Measurements from ENCODE around the gene FAM200A. TPM values are rescaled to one million over a fixed set of nuclear protein-coding genes. Genes with fewer than 3 reads are reported as not detected.
A peak's percentile ranks its signal among the peaks of the same experiment; 100 is the strongest.
"Not testable (repeated sequence)": the region's sequence is repeated elsewhere in the genome, so short reads cannot be mapped to it uniquely, and the experiment has no call there.

Gene FAM200A
- polyA plus RNA-seq, 4 donors, result 2.2 to 10.6 (median 3.9) TPM

DNA sequence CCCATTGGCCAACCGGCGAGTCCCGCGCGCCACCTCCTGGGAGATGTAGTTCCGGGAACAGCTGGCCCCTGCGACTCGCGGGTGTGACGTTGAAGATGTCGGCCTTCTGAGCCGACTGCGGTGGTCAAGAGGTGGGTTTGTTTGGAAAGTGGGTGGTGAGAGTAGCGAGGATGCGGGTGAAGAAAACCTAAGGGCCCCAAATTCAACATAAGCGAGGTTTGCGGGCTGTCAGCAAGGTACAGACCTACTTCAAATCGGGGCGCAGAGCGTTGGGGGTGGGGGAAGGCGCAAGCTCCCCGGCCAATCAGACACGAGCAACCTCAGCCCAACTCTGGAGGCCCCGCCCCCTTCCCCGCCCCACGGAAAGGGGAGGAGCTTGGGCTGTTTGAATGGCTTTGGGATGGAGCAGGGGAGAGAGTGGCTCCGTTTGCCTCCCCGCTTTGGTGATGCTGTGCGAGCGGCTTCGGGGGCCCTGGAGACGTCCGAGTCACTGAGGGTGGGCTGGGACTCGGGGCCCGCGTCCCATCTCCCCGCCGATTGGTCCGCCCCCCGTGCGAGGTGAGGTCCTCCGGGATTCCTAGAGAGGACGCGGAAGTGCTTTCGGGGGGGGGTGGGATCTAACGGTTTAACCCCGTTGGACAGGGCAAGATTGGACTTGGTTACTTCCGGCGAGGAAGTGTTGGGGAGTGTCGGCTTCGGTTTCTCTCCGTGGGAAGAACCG, 47.2 kb downstream of the FAM200A start, which contains the start of gene ZKSCAN5:
Gene ZKSCAN5, plus strand, starts transcription at position 60 of the 721 bp plus-strand sequence. CDS start 1,383 bp downstream, outside the sequence.
- peaks cover 2 to 10% (median 10%) of the 10 kb centered on the region in 3 donors for H3K4me1 ChIP-seq (ENCODE audit: control insufficient read depth in 3 of 3, insufficient read depth in 2 of 3, low read depth in 1 of 3, low read length in 2 of 3)
- WGBS, 3 donors, result 0 to 1% (median 1%) methylated on average over 44 to 53 of the region's 53 CpGs
- DNase-seq (peak; percentile 98 to 100), FAIRE-seq (no peak)
- H3K9me3 ChIP-seq (ENCODE audit: control insufficient read depth in 2 of 2, insufficient read depth in 1 of 2, low read depth in 1 of 2, low read length in 1 of 2), result no peaks in the 10 kb centered on the region
- peak within 1 kb of the TSS; percentile 77 to 90 (median 82) for H3K4me3 ChIP-seq (ENCODE audit: low read depth in 1 of 3, low read length in 3 of 3)
- H3K27ac ChIP-seq (ENCODE audit: low read depth in 1 of 3, low read length in 2 of 3), result peak within 1 kb of the TSS; percentile 76 to 97 (median 90)
- peaks cover 0 to under 1% (median 0%) of the 10 kb centered on the region in 3 donors for H3K36me3 ChIP-seq (ENCODE audit: control insufficient read depth in 3 of 3, insufficient read depth in 2 of 3, low read depth in 1 of 3, low read length in 3 of 3)
- no peaks in the 10 kb centered on the region for H3K27me3 ChIP-seq (ENCODE audit: control insufficient read depth in 3 of 3, insufficient read depth in 3 of 3, low read length in 3 of 3)

- Histone ChIP-seq H3K27ac (ENCODE audit: low read depth in 1 of 3, low read length in 2 of 3) (peak overlapping the region; percentile 76 to 97 (median 90)), H3K4me1 (ENCODE audit: control insufficient read depth in 3 of 3, insufficient read depth in 2 of 3, low read depth in 1 of 3, low read length in 2 of 3) (peaks cover 2 to 10% (median 10%) of the 10 kb centered on the region in 3 donors), H3K36me3 (ENCODE audit: control insufficient read depth in 3 of 3, insufficient read depth in 2 of 3, low read depth in 1 of 3, low read length in 3 of 3) (no peaks in the 10 kb centered on the region), H3K27me3 (ENCODE audit: control insufficient read depth in 3 of 3, insufficient read depth in 3 of 3, low read length in 3 of 3) (no peaks in the 10 kb centered on the region), H3K4me3 (ENCODE audit: low read depth in 1 of 3, low read length in 3 of 3) (peak overlapping the region in 2 of 3 donors; percentile 82 to 90), H3K9me3 (ENCODE audit: control insufficient read depth in 2 of 2, insufficient read depth in 1 of 2, low read depth in 1 of 2, low read length in 1 of 2) (no peaks in the 10 kb centered on the region)
- WGBS, 3 donors, result 8 to 10% (median 9%) methylated on average over 15 to 19 of the region's 19 CpGs
- no peak for DNase-seq
- FAIRE-seq, result no peak
Measured at GRCh38 chr7:99504281-99504602, 47.7 kb downstream of the FAM200A start.

- not testable (repeated sequence) for H3K9me3 ChIP-seq (ENCODE audit: control insufficient read depth in 2 of 2, insufficient read depth in 1 of 2, low read depth in 1 of 2, low read length in 1 of 2); DNase-seq; H3K4me3 ChIP-seq (ENCODE audit: low read depth in 1 of 3, low read length in 3 of 3); H3K27ac ChIP-seq (ENCODE audit: low read depth in 1 of 3, low read length in 2 of 3); H3K27me3 ChIP-seq (ENCODE audit: control insufficient read depth in 3 of 3, insufficient read depth in 3 of 3, low read length in 3 of 3); FAIRE-seq
- H3K4me1 ChIP-seq (ENCODE audit: control insufficient read depth in 3 of 3, insufficient read depth in 2 of 3, low read depth in 1 of 3, low read length in 2 of 3), result peaks cover 2 to 11% (median 8%) of the 10 kb centered on the region in 3 donors
- 92 to 95% (median 94%) methylated on average over 12 of the region's 12 CpGs for WGBS, 3 donors
- H3K36me3 ChIP-seq (ENCODE audit: control insufficient read depth in 3 of 3, insufficient read depth in 2 of 3, low read depth in 1 of 3, low read length in 3 of 3), result peaks cover 0 to 15% (median 6%) of the 10 kb centered on the region in 3 donors
Measured at GRCh38 chr7:99501236-99501635, 50.7 kb downstream of the FAM200A start.

DNA sequence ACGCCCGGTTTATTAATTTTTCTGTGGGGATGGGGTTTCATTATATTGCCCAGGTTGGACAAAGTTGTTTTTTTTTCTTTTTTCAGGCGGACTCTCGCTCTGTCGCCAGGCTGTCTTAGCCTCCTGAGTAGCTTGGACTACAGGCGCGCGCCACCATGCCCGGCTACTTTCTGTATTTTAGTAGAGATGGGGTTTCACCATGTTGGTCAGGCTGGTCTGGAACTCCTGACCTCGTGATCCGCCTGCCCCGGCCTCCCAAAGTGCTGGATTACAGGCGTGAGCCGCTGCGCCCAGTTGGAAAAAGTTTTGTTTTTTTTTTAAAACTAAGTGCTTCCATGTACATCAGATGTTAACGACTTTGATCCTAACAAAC, 51.3 kb downstream of the FAM200A start:
- no peaks in the 10 kb centered on the region for H3K27me3 ChIP-seq (ENCODE audit: control insufficient read depth in 3 of 3, insufficient read depth in 3 of 3, low read length in 3 of 3)
- DNase-seq (no peak), FAIRE-seq (no peak)
- peaks cover 0 to 21% (median 6%) of the 10 kb centered on the region in 3 donors for H3K36me3 ChIP-seq (ENCODE audit: control insufficient read depth in 3 of 3, insufficient read depth in 2 of 3, low read depth in 1 of 3, low read length in 3 of 3)
- H3K9me3 ChIP-seq (ENCODE audit: control insufficient read depth in 2 of 2, insufficient read depth in 1 of 2, low read depth in 1 of 2, low read length in 1 of 2), result peaks cover 0 to 7% of the 10 kb centered on the region in 2 donors
- peaks cover 0 to 4% (median 3%) of the 10 kb centered on the region in 3 donors for H3K4me1 ChIP-seq (ENCODE audit: control insufficient read depth in 3 of 3, insufficient read depth in 2 of 3, low read depth in 1 of 3, low read length in 2 of 3)
- WGBS, 3 donors, result 48 to 54% (median 50%) methylated on average over 16 of the region's 16 CpGs
- peak overlapping the region in 2 of 3 donors; percentile 99 for H3K27ac ChIP-seq (ENCODE audit: low read depth in 1 of 3, low read length in 2 of 3)
- peak overlapping the region; percentile 93 to 98 (median 93) for H3K4me3 ChIP-seq (ENCODE audit: low read depth in 1 of 3, low read length in 3 of 3)

DNA sequence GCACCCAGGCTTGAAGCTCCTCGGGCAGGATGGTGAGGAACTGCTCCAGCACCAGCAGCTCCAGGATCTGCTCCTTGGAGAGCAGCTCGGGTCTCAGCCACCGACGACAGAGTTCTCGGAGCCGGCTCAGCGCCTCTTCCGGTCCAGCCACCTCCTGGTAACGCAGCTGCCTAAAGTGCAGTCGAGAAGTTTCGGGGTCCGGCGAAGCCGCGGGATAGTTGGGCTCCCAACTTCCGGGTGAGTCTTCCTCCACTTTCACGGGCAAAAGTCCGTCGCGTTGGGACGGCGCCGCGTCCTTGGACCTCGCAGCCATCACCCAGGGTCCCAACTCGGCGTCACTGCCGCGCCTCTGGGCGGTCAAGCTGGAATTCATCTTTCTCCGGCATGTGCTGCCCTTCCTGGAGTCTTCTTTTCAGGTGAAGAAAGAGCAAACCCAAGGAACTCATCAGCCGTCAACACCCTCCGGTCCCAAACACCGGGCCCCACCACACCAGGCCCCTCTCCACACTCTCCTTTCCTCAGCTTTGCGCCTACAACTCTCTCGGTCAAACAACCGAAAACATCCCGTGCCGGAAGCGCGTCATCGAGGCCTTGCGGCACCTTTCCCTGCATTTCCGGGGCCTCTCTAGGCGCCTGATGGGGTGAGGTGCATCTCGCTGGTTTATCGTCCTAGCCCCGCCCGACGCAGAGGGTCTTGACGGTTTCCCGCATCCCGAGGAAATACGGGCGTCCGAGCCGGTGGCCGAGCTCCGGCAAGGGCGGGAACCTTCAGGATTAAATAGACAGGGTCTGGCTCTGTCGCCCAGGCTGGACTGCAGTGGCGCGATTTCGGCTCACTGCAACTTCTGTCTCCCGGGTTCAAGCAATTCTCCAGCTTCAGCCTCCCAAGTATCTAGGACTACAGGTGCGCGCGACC, 51.9 kb downstream of the FAM200A start, which contains the start of gene ZNF394:
Gene ZNF394, minus strand, starts transcription at position 561 of the 916 bp plus-strand sequence. Its CDS starts 188 bp downstream, at position 373.
- FAIRE-seq, result no peak
- Histone ChIP-seq H3K27ac (ENCODE audit: low read depth in 1 of 3, low read length in 2 of 3) (peak within 1 kb of the TSS; percentile 96 to 99 (median 99)), H3K4me3 (ENCODE audit: low read depth in 1 of 3, low read length in 3 of 3) (peak within 1 kb of the TSS; percentile 93 to 98 (median 93)), H3K4me1 (ENCODE audit: control insufficient read depth in 3 of 3, insufficient read depth in 2 of 3, low read depth in 1 of 3, low read length in 2 of 3) (peaks cover 0 to 3% (median 3%) of the 10 kb centered on the region in 3 donors), H3K36me3 (ENCODE audit: control insufficient read depth in 3 of 3, insufficient read depth in 2 of 3, low read depth in 1 of 3, low read length in 3 of 3) (peaks cover 0 to 27% (median 8%) of the 10 kb centered on the region in 3 donors), H3K9me3 (ENCODE audit: control insufficient read depth in 2 of 2, insufficient read depth in 1 of 2, low read depth in 1 of 2, low read length in 1 of 2) (peaks cover 0 to 13% of the 10 kb centered on the region in 2 donors), H3K27me3 (ENCODE audit: control insufficient read depth in 3 of 3, insufficient read depth in 3 of 3, low read length in 3 of 3) (no peaks in the 10 kb centered on the region)
- peak; percentile 93 to 97 for DNase-seq
- WGBS, 3 donors, result 0% methylated on average over 68 of the region's 68 CpGs

DNA sequence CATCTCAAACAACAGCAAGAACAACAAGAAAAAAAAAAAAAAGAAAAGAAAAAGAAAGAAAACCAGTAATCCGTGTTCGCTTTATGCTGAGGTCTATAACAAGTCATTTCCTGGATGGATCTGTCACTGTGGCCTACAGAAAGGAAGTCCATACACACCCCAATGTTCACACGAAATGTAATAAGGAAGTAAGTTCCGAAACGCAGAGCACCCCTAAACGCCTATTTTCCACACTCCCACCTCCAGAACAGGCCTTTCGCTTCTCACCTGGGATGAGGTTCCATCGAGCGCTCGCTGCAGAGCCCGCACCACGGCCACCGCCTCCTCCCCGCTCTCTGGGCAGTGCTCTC, 52.6 kb downstream of the FAM200A start:
- WGBS, 3 donors, result 0% methylated on average over 14 of the region's 14 CpGs
- peaks cover 0 to 20% of the 10 kb centered on the region in 2 donors for H3K9me3 ChIP-seq (ENCODE audit: control insufficient read depth in 2 of 2, insufficient read depth in 1 of 2, low read depth in 1 of 2, low read length in 1 of 2)
- peak overlapping the region; percentile 93 to 98 (median 93) for H3K4me3 ChIP-seq (ENCODE audit: low read depth in 1 of 3, low read length in 3 of 3)
- H3K4me1 ChIP-seq (ENCODE audit: control insufficient read depth in 3 of 3, insufficient read depth in 2 of 3, low read depth in 1 of 3, low read length in 2 of 3), result peaks cover 0 to 3% (median 3%) of the 10 kb centered on the region in 3 donors
- H3K27me3 ChIP-seq (ENCODE audit: control insufficient read depth in 3 of 3, insufficient read depth in 3 of 3, low read length in 3 of 3), result no peaks in the 10 kb centered on the region
- peak overlapping the region; percentile 96 to 99 (median 99) for H3K27ac ChIP-seq (ENCODE audit: low read depth in 1 of 3, low read length in 2 of 3)
- peak; percentile 62 to 65 for DNase-seq
- no peak for FAIRE-seq
- H3K36me3 ChIP-seq (ENCODE audit: control insufficient read depth in 3 of 3, insufficient read depth in 2 of 3, low read depth in 1 of 3, low read length in 3 of 3), result peaks cover 2 to 33% (median 12%) of the 10 kb centered on the region in 3 donors

DNA sequence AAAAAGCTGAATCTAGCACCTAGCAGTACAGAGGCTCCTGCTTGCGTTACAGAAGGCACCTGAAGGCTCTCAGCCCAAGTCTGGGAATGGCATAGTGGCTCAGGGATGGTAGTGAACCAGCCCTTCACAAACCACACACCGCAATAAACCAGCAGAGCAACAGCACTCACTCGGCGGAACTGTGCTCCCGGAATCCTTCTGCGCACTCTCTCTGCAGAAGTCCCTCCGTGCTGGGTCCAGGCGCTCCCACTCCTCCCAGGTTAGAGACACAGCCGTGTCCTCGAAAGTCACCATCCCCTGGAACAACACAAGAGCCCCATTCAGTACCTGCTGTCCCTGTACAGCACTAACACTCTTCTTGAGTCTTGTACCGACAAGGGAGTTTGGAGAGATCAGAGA, 53.4 kb downstream of the FAM200A start:
- Histone ChIP-seq H3K36me3 (ENCODE audit: control insufficient read depth in 3 of 3, insufficient read depth in 2 of 3, low read depth in 1 of 3, low read length in 3 of 3) (peaks cover 8 to 41% (median 20%) of the 10 kb centered on the region in 3 donors), H3K4me1 (ENCODE audit: control insufficient read depth in 3 of 3, insufficient read depth in 2 of 3, low read depth in 1 of 3, low read length in 2 of 3) (peaks cover 0 to 3% (median 3%) of the 10 kb centered on the region in 3 donors), H3K27ac (ENCODE audit: low read depth in 1 of 3, low read length in 2 of 3) (peak overlapping the region in 1 of 3 donors; percentile 99), H3K9me3 (ENCODE audit: control insufficient read depth in 2 of 2, insufficient read depth in 1 of 2, low read depth in 1 of 2, low read length in 1 of 2) (peaks cover 1 to 28% of the 10 kb centered on the region in 2 donors), H3K4me3 (ENCODE audit: low read depth in 1 of 3, low read length in 3 of 3) (peak overlapping the region; percentile 2 to 98 (median 93)), H3K27me3 (ENCODE audit: control insufficient read depth in 3 of 3, insufficient read depth in 3 of 3, low read length in 3 of 3) (no peaks in the 10 kb centered on the region)
- WGBS, 3 donors, result 37 to 48% (median 42%) methylated on average over 11 of the region's 11 CpGs
- FAIRE-seq (no peak), DNase-seq (no peak)

Data from small intestine (tissue), 7 donors.